HEK293 (cell line): ENCODE measurements around the gene KIF26B.
A peak's percentile ranks its signal among the peaks of the same experiment; 100 is the strongest.

Experiments
- CTCF ChIA-PET: fragments of 350-600 bp; formaldehyde crosslinking; extraction: SDS; loops from one replicate; lab custom pipeline; 2021; ENCODE audit warnings: antibody characterized with exemption; lab: Yijun Ruan, JAX
- POLR2A ChIA-PET: fragments of 300-600 bp; formaldehyde crosslinking; extraction: SDS; loops from one replicate; lab custom pipeline; 2020; ENCODE audit warnings: antibody characterized with exemption, inconsistent platforms; lab: Yijun Ruan, JAX
- H3K27ac ChIP-seq: fragments of 200-500 bp; sonication (Bioruptor generic); 2 replicates; pipeline ENCODE4 v1.5.1; 2014; ENCODE audit warnings: low read depth, low read length, control low read depth, inconsistent platforms; ENCODE audit errors: extremely low read depth
- H3K36me3 ChIP-seq, 2 experiments: fragments of 200-500 bp in 1 of 2; sonication (Bioruptor generic) in 1 of 2; 1 replicate in 1 of 2; 2 replicates in 1 of 2; pipeline ENCODE4 v1.5.1; 2014 to 2017; ENCODE audit warnings: inconsistent platforms in 2 of 2, low read length in 2 of 2; ENCODE audit not compliant: control insufficient read depth in 2 of 2, insufficient read depth in 1 of 2
- H3K4me1 ChIP-seq: fragments of 200-500 bp; sonication (Bioruptor generic); 2 replicates; pipeline ENCODE4 v1.5.1; 2014; ENCODE audit warnings: mild to moderate bottlenecking, low read length, inconsistent platforms; ENCODE audit not compliant: control insufficient read depth, insufficient read depth
- H3K4me3 ChIP-seq: 2 replicates; pipeline ENCODE4 v1.5.1; 2011; ENCODE audit warnings: low read depth, mild to moderate bottlenecking, control low read depth, low read length, moderate library complexity
- H3K9me3 ChIP-seq: fragments of 200-500 bp; sonication (Bioruptor generic); 2 replicates; pipeline ENCODE4 v1.5.1; 2014; ENCODE audit warnings: low read depth, low read length, inconsistent platforms; ENCODE audit not compliant: control insufficient read depth, insufficient read depth
- EGR2 ChIP-seq: fragments of 450-650 bp; formaldehyde crosslinking; IDR thresholded peaks from 2 replicates; pipeline ENCODE4 v1.5.1; 2016; ENCODE audit warnings: low read depth, missing biosample characterization, missing genetic modification characterization
- GLIS2 ChIP-seq: fragments of 450-650 bp; formaldehyde crosslinking; IDR thresholded peaks from 2 replicates; pipeline ENCODE4 v1.5.1; 2016; ENCODE audit warnings: missing biosample characterization, missing genetic modification characterization
- IKZF3 ChIP-seq: fragments of 450-650 bp; IDR thresholded peaks from 2 replicates; pipeline ENCODE4 v1.5.0; 2018; ENCODE audit warnings: missing biosample characterization, mild to moderate bottlenecking, missing genetic modification characterization, moderate library complexity
- KLF10 ChIP-seq: fragments of 450-650 bp; IDR thresholded peaks from 2 replicates; pipeline ENCODE4 v1.5.1; 2018; ENCODE audit warnings: missing biosample characterization, mild to moderate bottlenecking, missing genetic modification characterization
- KLF7 ChIP-seq: fragments of 450-650 bp; formaldehyde crosslinking; IDR thresholded peaks from 2 replicates; pipeline ENCODE4 v1.5.1; 2016; ENCODE audit warnings: missing biosample characterization, missing genetic modification characterization, borderline replicate concordance
- OSR2 ChIP-seq: fragments of 450-650 bp; formaldehyde crosslinking; IDR thresholded peaks from 2 replicates; pipeline ENCODE4 v1.5.1; 2016; ENCODE audit warnings: missing biosample characterization, missing genetic modification characterization
- PATZ1 ChIP-seq: fragments of 450-650 bp; formaldehyde crosslinking; IDR thresholded peaks from 2 replicates; pipeline ENCODE4 v1.5.1; 2016; ENCODE audit warnings: missing biosample characterization, missing genetic modification characterization
- SP2 ChIP-seq: fragments of 450-650 bp; formaldehyde crosslinking; IDR thresholded peaks from 2 replicates; pipeline ENCODE4 v1.5.1; 2016; ENCODE audit warnings: missing biosample characterization, missing genetic modification characterization
- SP3 ChIP-seq: fragments of 450-650 bp; formaldehyde crosslinking; IDR thresholded peaks from 2 replicates; pipeline ENCODE4 v1.5.1; 2016; ENCODE audit warnings: missing biosample characterization, missing genetic modification characterization
- TCF7L2 ChIP-seq: IDR thresholded peaks from 2 replicates; pipeline ENCODE4 v1.6.1; 2011; ENCODE audit warnings: low read depth, mild to moderate bottlenecking, inconsistent platforms, low read length, moderate library complexity, borderline replicate concordance
- ZBTB1 ChIP-seq: fragments of 450-650 bp; formaldehyde crosslinking; IDR thresholded peaks from 2 replicates; pipeline ENCODE4 v1.5.1; 2016; ENCODE audit warnings: missing biosample characterization, missing genetic modification characterization
- ZBTB11 ChIP-seq: fragments of 450-650 bp; formaldehyde crosslinking; conservative IDR thresholded peaks from 2 replicates; pipeline ENCODE4 v1.5.1; 2016; ENCODE audit warnings: low read depth, missing biosample characterization, missing genetic modification characterization
- ZEB2 ChIP-seq: fragments of 450-650 bp; formaldehyde crosslinking; IDR thresholded peaks from 2 replicates; pipeline ENCODE4 v1.5.1; 2016; ENCODE audit warnings: missing biosample characterization, missing genetic modification characterization
- ZIC2 ChIP-seq: fragments of 450-650 bp; formaldehyde crosslinking; IDR thresholded peaks from 2 replicates; pipeline ENCODE4 v1.5.1; 2016; ENCODE audit warnings: missing biosample characterization, missing genetic modification characterization
- ZNF140 ChIP-seq: fragments of 450-650 bp; formaldehyde crosslinking; IDR thresholded peaks from 2 replicates; pipeline ENCODE4 v1.5.1; 2016; ENCODE audit warnings: missing biosample characterization, missing genetic modification characterization
- ZNF18 ChIP-seq: fragments of 450-650 bp; formaldehyde crosslinking; IDR thresholded peaks from 2 replicates; pipeline ENCODE4 v1.5.1; 2016; ENCODE audit warnings: missing biosample characterization, missing genetic modification characterization
- ZNF221 ChIP-seq: fragments of 450-650 bp; formaldehyde crosslinking; IDR thresholded peaks from 2 replicates; pipeline ENCODE4 v1.5.1; 2017; ENCODE audit warnings: missing biosample characterization, missing genetic modification characterization, borderline replicate concordance
- ZNF302 ChIP-seq: fragments of 450-650 bp; formaldehyde crosslinking; IDR thresholded peaks from 2 replicates; pipeline ENCODE4 v1.5.1; 2016; ENCODE audit warnings: missing biosample characterization, missing genetic modification characterization, low read depth
- ZNF335 ChIP-seq: fragments of 450-650 bp; formaldehyde crosslinking; conservative IDR thresholded peaks from 2 replicates; pipeline ENCODE4 v1.5.1; 2016; ENCODE audit warnings: missing biosample characterization, missing genetic modification characterization
- ZNF341 ChIP-seq: fragments of 450-650 bp; formaldehyde crosslinking; IDR thresholded peaks from 2 replicates; pipeline ENCODE4; 2016; ENCODE audit warnings: low read depth, missing biosample characterization, missing genetic modification characterization
- ZNF48 ChIP-seq: fragments of 450-650 bp; formaldehyde crosslinking; IDR thresholded peaks from 2 replicates; pipeline ENCODE4 v1.5.1; 2016; ENCODE audit warnings: missing biosample characterization, missing genetic modification characterization
- ZNF701 ChIP-seq: fragments of 450-650 bp; formaldehyde crosslinking; IDR thresholded peaks from 2 replicates; pipeline ENCODE4 v1.5.1; 2016; ENCODE audit warnings: missing biosample characterization, missing genetic modification characterization
- ZNF768 ChIP-seq: fragments of 450-650 bp; formaldehyde crosslinking; IDR thresholded peaks from 2 replicates; pipeline ENCODE4 v1.5.1; 2018; ENCODE audit warnings: missing biosample characterization, mild to moderate bottlenecking, missing genetic modification characterization
- ZNF791 ChIP-seq: fragments of 450-650 bp; formaldehyde crosslinking; IDR thresholded peaks from 2 replicates; pipeline ENCODE4 v1.5.1; 2016; ENCODE audit warnings: missing biosample characterization, missing genetic modification characterization
- ZNF792 ChIP-seq: fragments of 450-650 bp; formaldehyde crosslinking; IDR thresholded peaks from 2 replicates; pipeline ENCODE4 v1.5.1; 2016; ENCODE audit warnings: missing biosample characterization, missing genetic modification characterization

The KIF26B gene

GRCh38 chr1:245156041-245156735 is 1.4 kb downstream of the KIF26B start (continued):
- TF ChIP-seq ZBTB11 (tag by site-specific recombination), result no peak
- no peak for TF ChIP-seq ZNF792 (tag by site-specific recombination)
- TF ChIP-seq SP2, result peak; percentile 31
- TF ChIP-seq ZNF221 (tag by site-specific recombination), result no peak
- no peak for TF ChIP-seq TCF7L2
- no peak for TF ChIP-seq EGR2 (tag by site-specific recombination)
- TF ChIP-seq ZNF791 (tag by site-specific recombination), result no peak
- no peak for TF ChIP-seq OSR2 (tag by site-specific recombination)
- no peak for TF ChIP-seq ZNF768 (tag by site-specific recombination)
- 0 out of 2 replicates have a peak, but pooled peaks have one; percentile 9 for TF ChIP-seq ZNF335
- TF ChIP-seq KLF10 (tag by site-specific recombination), result peak; percentile 21; the same call in 1 of the 2 replicates
- TF ChIP-seq ZEB2 (tag by site-specific recombination), result no peak
- TF ChIP-seq ZNF18, result no peak

- peak overlapping the region; percentile 46; the same call in 1 of the 2 replicates for H3K27ac ChIP-seq
- H3K4me1 ChIP-seq, result no peaks in the 10 kb centered on the region; the same call in 1 of the 2 replicates
- no peaks in the 10 kb centered on the region for H3K36me3 ChIP-seq
- CTCF ChIA-PET, result interaction anchor here (0.6 to 1.3 kb wide), 7 partner anchors 12 to 1385 kb away, joined by 3 to 4 read pairs (median 3); no protein-coding TSS in a partner anchor
- H3K4me3 ChIP-seq, result peak overlapping the region; percentile 43
- TF ChIP-seq IKZF3 (tag by site-specific recombination) (no peak), ZNF48 (tag by site-specific recombination) (no peak), ZNF335 (peak; percentile 11), GLIS2 (tag by site-specific recombination) (peak; percentile 45; the same call in 1 of the 2 replicates), SP3 (tag by site-specific recombination) (no peak), ZNF302 (tag by site-specific recombination) (no peak), ZNF341 (tag by site-specific recombination) (peak; percentile 17; the same call in 1 of the 2 replicates), PATZ1 (tag by site-specific recombination) (0 out of 2 replicates have a peak, but pooled peaks have one; percentile 17), ZBTB1 (tag by site-specific recombination) (no peak), ZNF140 (tag by site-specific recombination) (no peak), ZIC2 (tag by site-specific recombination) (peak; percentile 79), ZNF701 (no peak), KLF7 (no peak)
- POLR2A ChIA-PET, result no interaction called here
- no peaks in the 10 kb centered on the region for H3K9me3 ChIP-seq
These were observed 2.1 kb downstream of the KIF26B start for GRCh38 chr1:245156736-245157505.
